Mucosa of descending colon (tissue), 3 donors: Measurements from ENCODE around the gene SHISA2. TPM values are rescaled to one million over a fixed set of nuclear protein-coding genes. Genes with fewer than 3 reads are reported as not detected.

Experiments used
- ATAC-seq: fragments of 200-7000 bp; cut with Tn5 transposase; one replicate; pipeline ENCODE4 v1.9.1; 2020; ENCODE audit warnings: mild to moderate bottlenecking, moderate library complexity
- DNase-seq, 3 donors: peaks; one replicate each; pipeline ENCODE4 v3.0.0-alpha.2; 2020
- H3K36me3 ChIP-seq: fragments of 200-600 bp; one replicate; pipeline ENCODE4 v1.8.0; 2021; ENCODE audit warnings: low read depth, mild to moderate bottlenecking
- H3K4me1 ChIP-seq: fragments of 200-600 bp; one replicate; pipeline ENCODE4 v1.8.0; 2021; ENCODE audit warnings: low read depth, mild to moderate bottlenecking
- H3K4me3 ChIP-seq: fragments of 200-600 bp; one replicate; pipeline ENCODE4 v1.8.0; 2021; ENCODE audit warnings: mild to moderate bottlenecking
- H3K9me3 ChIP-seq: fragments of 200-600 bp; one replicate; pipeline ENCODE4 v1.8.0; 2021; ENCODE audit warnings: mild to moderate bottlenecking
- intact Hi-C, 2 donors: fragments of 100-400 bp; cut with DNase I in 1 of 2; cut with micrococcal nuclease in 1 of 2; formaldehyde crosslinking; loops; one replicate each; pipeline versions ENCODE4 v1.11.0 to v1.11.1; 2022; cut with DNase I, micrococcal nuclease
- total RNA-seq, 3 donors: library from RNA; stranded (reverse); fragmentation: NEBNext Ultra II Directional in 2 of 3; extraction: Animal tissue kit (Norgen Biotek cat#: 25700) in 2 of 3; gene quantifications; one replicate each; pipeline versions ENCODE4 v1.2.1 to v1.2.4, GENCODE V29; 2021 to 2023
- TF ChIP-seq, protein P1 (sequence below): fragments of 200-600 bp; IDR thresholded peaks from one replicate; pipeline ENCODE4 v1.8.0; 2022; ENCODE audit warnings: antibody characterized with exemption, mild to moderate bottlenecking
- donor health status: DM: no; HTN: no; CAD: no; lungs with moderate emphysema.
- donor health status: DM: no; HTN: no; CAD: no.
- donor health status: DM: no; HTN: yes; CAD: no.

The SHISA2 gene
- total RNA-seq, 3 donors from 2014 or later, result 0.26 to 0.43 (median 0.32) TPM

DNA sequence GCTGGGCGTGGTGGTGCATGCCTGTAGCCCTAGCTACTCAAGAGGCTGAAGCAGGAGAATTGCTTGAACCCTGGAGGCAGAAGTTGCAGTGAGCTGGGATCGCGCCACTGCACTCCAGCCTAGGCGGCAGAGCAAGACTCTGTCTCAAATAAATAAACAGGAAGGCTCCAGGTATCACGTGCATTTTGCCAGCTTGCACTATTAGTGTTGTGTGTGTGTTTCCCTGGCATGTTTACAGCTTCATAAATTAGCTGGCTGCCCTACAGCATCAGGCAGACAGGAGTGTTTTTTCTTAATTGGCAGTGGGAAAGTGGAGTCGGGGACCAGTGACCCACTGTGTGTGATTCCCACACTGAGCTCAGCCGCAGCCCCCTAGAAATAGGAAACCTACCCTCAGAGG is 32.6 kb downstream of the SHISA2 start:
- TF ChIP-seq, protein P1, sequence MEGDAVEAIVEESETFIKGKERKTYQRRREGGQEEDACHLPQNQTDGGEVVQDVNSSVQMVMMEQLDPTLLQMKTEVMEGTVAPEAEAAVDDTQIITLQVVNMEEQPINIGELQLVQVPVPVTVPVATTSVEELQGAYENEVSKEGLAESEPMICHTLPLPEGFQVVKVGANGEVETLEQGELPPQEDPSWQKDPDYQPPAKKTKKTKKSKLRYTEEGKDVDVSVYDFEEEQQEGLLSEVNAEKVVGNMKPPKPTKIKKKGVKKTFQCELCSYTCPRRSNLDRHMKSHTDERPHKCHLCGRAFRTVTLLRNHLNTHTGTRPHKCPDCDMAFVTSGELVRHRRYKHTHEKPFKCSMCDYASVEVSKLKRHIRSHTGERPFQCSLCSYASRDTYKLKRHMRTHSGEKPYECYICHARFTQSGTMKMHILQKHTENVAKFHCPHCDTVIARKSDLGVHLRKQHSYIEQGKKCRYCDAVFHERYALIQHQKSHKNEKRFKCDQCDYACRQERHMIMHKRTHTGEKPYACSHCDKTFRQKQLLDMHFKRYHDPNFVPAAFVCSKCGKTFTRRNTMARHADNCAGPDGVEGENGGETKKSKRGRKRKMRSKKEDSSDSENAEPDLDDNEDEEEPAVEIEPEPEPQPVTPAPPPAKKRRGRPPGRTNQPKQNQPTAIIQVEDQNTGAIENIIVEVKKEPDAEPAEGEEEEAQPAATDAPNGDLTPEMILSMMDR, result no peak
- intact Hi-C loops, result no loop called here
- H3K9me3 ChIP-seq, result no peaks in the 10 kb centered on the region
- no peak overlapping the region for H3K4me3 ChIP-seq
- no peak for DNase-seq
- no peaks in the 10 kb centered on the region for H3K4me1 ChIP-seq
- no peak for ATAC-seq
- H3K36me3 ChIP-seq, result no peaks in the 10 kb centered on the region

DNA sequence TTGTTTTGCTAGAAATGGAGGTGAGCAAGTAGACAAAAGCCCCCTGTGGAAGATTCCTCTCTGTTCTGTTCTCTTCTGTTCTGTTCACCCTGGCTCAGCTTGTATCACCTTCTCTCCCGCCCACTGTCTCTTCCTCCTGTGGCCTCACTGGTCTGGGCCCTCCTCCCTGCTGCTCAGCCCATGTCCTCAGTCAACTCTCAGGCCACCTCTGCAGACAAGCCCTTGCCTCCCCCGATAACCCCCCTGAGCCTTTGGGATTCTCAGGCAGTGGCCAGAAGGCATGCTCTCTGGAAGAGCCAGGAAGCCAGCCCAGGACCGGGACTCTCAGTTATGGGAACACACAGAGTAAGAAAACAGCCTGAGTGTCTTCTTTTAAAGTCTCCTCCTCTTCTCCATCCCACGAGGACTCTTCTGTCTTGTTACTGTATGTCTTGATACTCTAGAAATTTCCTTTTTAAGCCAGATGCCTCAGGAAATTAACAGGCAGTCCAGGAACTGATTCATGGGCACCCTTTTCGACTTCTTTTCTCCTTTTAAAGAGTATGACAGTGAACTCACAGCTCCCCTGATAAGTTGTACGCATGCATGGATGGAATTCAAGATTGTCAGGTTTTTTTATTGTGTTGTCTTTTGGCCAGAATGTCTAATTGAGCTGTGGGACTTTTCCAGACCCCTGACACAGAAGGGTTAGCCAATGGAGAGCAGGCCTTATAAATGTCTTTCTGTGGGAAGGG is 33.7 kb downstream of the SHISA2 start:
- ATAC-seq, result no peak
- no peak overlapping the region for H3K4me3 ChIP-seq

DNA sequence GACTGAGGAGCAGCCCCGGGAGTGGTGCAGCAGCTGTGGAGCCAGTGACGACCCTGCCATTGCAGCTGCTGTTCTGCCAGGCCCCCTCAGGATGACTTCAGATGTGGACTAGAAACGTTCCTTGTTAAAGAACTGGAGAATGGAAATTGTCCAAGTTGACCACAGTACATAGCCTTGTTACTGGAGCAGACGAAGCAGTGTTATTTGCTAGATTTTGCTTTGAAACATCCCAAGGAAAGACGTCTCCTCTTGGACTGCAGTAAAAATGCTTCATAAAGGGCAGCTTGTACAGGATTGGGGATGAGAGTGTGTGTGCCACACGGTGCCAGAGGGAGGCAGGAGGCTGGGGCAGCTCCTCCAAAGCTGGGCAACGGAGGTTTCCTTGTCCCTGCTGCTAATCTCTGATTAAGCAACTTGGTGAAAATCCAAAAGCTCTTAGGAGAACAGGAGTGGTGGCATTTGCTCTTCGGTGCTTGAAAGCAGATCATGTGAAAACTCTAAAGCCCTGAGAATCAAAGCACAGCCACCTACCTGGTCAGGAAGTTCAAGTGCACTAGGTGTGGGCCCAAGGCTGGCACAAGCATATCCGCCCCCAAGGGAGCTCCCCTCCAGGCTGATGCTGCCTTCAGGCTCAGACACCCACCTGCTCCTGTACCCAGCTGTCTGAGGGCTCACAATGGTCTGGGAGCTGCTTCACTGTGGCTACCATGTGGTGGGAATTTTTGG is 34.5 kb downstream of the SHISA2 start:
- DNase-seq (no peak), ATAC-seq (no peak)
- Histone ChIP-seq H3K9me3 (no peaks in the 10 kb centered on the region), H3K4me3 (no peak overlapping the region), H3K36me3 (no peaks in the 10 kb centered on the region), H3K4me1 (no peaks in the 10 kb centered on the region)
- TF ChIP-seq, protein P1, result no peak
- intact Hi-C loops, result no loop called here

More for the DNA sequence above, 33.7 kb downstream of the SHISA2 start:
- DNase-seq, result no peak
- TF ChIP-seq, protein P1, result no peak
- no peaks in the 10 kb centered on the region for H3K36me3 ChIP-seq
- no peaks in the 10 kb centered on the region for H3K4me1 ChIP-seq
- intact Hi-C loops, result no loop called here
- no peaks in the 10 kb centered on the region for H3K9me3 ChIP-seq

DNA sequence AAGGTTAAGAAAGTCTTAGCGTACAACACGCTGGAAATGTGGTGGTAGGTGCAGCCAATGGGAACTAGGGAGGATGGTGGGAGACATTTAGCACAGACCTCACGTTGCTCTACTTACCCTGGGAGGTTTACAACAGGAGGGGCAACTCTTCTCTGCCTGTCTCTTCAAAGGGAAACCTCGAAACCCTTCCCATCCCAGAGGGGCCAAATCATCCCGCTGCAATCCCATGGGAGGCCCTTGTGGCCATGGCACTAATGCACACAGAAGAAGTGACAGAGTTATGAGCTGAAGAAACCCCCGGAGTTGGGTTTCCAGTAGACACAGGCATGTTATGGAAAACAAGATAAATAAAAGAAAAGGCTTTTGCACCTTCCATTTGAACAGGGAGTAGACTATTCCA is 35.6 kb downstream of the SHISA2 start:
- Histone ChIP-seq H3K9me3 (no peaks in the 10 kb centered on the region), H3K4me1 (no peaks in the 10 kb centered on the region), H3K4me3 (no peak overlapping the region), H3K36me3 (no peaks in the 10 kb centered on the region)
- DNase-seq (no peak), ATAC-seq (no peak)
- intact Hi-C loops, result no loop called here
- TF ChIP-seq, protein P1, result no peak

DNA sequence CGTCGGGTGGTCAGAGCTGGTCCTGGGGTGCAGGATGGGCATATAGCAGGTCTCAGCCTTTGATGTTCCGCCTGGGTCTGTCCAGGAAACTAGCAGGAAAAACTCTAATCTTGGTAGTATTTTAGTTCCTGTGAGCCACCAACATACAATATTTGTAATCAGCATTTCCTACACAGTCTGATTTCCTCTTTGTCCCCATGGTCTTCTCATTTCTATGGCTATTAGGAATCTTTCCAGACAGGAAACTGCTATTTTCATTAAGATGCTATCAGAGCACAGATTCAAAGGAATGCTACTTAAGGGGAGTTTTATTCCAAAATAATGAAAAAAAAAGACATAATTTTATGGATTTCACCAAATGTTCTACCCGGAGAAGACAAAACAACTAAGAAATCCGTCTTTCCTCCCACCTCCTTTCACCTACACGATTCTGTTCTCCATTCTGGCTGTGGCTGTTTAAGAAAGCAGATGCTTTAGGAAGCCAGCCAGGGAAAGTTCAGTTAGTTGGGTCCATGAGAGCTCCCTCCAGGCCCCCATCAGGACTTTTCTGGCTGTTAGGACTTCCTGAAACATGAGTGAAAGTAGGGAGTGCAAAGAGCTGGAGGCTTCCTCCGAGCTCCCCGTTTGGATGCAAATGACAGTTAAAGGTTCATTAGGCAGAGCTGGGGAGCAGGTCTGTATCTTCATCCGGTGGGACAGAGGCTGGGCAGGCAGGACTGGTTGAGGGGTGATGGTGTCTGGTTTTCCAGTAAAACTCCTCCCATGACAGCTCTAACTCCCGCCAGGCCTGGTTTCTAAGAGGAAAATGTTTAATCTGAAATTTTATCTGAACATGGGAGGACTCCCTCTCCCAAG is 36.3 kb downstream of the SHISA2 start:
- TF ChIP-seq, protein P1, result no peak

More for the DNA sequence above, 36.3 kb downstream of the SHISA2 start:
- no peaks in the 10 kb centered on the region for H3K36me3 ChIP-seq
- ATAC-seq, result no peak
- no peaks in the 10 kb centered on the region for H3K9me3 ChIP-seq
- intact Hi-C loops, result no loop called here
- no peak for DNase-seq
- H3K4me3 ChIP-seq, result no peak overlapping the region
- H3K4me1 ChIP-seq, result no peaks in the 10 kb centered on the region
